ENCODE data around the gene XPO5. TPM values are rescaled to one million over a fixed set of nuclear protein-coding genes. Genes with fewer than 3 reads are reported as not detected.
A peak's percentile ranks its signal among the peaks of the same experiment; 100 is the strongest.

The XPO5 gene
- total RNA-seq, 2 donors from 2014 or later = 23.1 to 32.3 TPM

- Histone ChIP-seq H3K9ac (ENCODE audit: low read depth in 2 of 2, low read length in 2 of 2) (no peak overlapping the region), H3K27me3 (no peaks in the 10 kb centered on the region), H3K4me1 (no peaks in the 10 kb centered on the region), H3K9me3 (no peaks in the 10 kb centered on the region), H3K27ac (no peak overlapping the region), H3K36me3 (peaks cover 3% of the 10 kb centered on the region), H3K4me3 (no peak overlapping the region)
- peak; percentile 95 for TF ChIP-seq CTCF (IDR thresholded peaks at IDR 0.05)
- intact Hi-C loops (cut with DNase I) = loop anchor here (2.0 to 10.0 kb wide), 3 partner anchors 52 to 242 kb away; partner anchors contain the start of gene DLK2
- DNase-seq = peak; percentile 87
Observed at GRCh38 chr6:43506667-43507471, 69.0 kb downstream of the XPO5 start.

GRCh38 chr6:43506171-43506570, 69.7 kb downstream of the XPO5 start:
- Histone ChIP-seq H3K9ac (ENCODE audit: low read depth in 2 of 2, low read length in 2 of 2) (no peak overlapping the region), H3K27me3 (no peaks in the 10 kb centered on the region), H3K9me3 (no peaks in the 10 kb centered on the region), H3K4me1 (no peaks in the 10 kb centered on the region), H3K4me3 (no peak overlapping the region), H3K27ac (no peak overlapping the region), H3K36me3 (no peaks in the 10 kb centered on the region)
- intact Hi-C loops (cut with DNase I) = loop anchor here (2.0 to 10.0 kb wide), 3 partner anchors 51 to 241 kb away; partner anchors contain the start of gene DLK2
- DNase-seq = no peak
- no peak for TF ChIP-seq CTCF (IDR thresholded peaks at IDR 0.05)

- Histone ChIP-seq H3K27me3 (no peaks in the 10 kb centered on the region), H3K36me3 (peaks cover 3% of the 10 kb centered on the region), H3K4me3 (no peak overlapping the region), H3K9ac (ENCODE audit: low read depth in 2 of 2, low read length in 2 of 2) (no peak overlapping the region), H3K27ac (no peak overlapping the region), H3K9me3 (no peaks in the 10 kb centered on the region), H3K4me1 (no peaks in the 10 kb centered on the region)
- no peak for DNase-seq
- intact Hi-C loops (cut with DNase I) = loop anchor here (2.0 to 10.0 kb wide), 3 partner anchors 51 to 241 kb away; partner anchors contain the start of gene DLK2
- no peak for TF ChIP-seq CTCF (IDR thresholded peaks at IDR 0.05)
Observed at GRCh38 chr6:43505718-43506117, 70.1 kb downstream of the XPO5 start.

GRCh38 chr6:43504756-43505593, 70.9 kb downstream of the XPO5 start:
- no peaks in the 10 kb centered on the region for H3K4me1 ChIP-seq
- no peaks in the 10 kb centered on the region for H3K27me3 ChIP-seq
- H3K36me3 ChIP-seq = peaks cover 8% of the 10 kb centered on the region
- H3K9me3 ChIP-seq = no peaks in the 10 kb centered on the region
- intact Hi-C loops (cut with DNase I) = loop anchor here (5.0 to 10.0 kb wide), 2 partner anchors 118 to 240 kb away; no protein-coding TSS in a partner anchor
- no peak for DNase-seq
- TF ChIP-seq CTCF (IDR thresholded peaks at IDR 0.05) = no peak
- H3K4me3 ChIP-seq = no peak overlapping the region
- no peak overlapping the region for H3K27ac ChIP-seq
- no peak overlapping the region for H3K9ac ChIP-seq (ENCODE audit: low read depth in 2 of 2, low read length in 2 of 2)

- TF ChIP-seq CTCF (IDR thresholded peaks at IDR 0.05) = no peak
- no peak for DNase-seq
- peaks cover 15% of the 10 kb centered on the region for H3K36me3 ChIP-seq
Observed at GRCh38 chr6:43503443-43503842, 72.4 kb downstream of the XPO5 start.

More at GRCh38 chr6:43503443-43503842, 72.4 kb downstream of the XPO5 start:
- H3K9me3 ChIP-seq = no peaks in the 10 kb centered on the region
- H3K4me3 ChIP-seq = no peak overlapping the region
- no peak overlapping the region for H3K9ac ChIP-seq (ENCODE audit: low read depth in 2 of 2, low read length in 2 of 2)
- no peak overlapping the region for H3K27ac ChIP-seq
- no peaks in the 10 kb centered on the region for H3K27me3 ChIP-seq
- intact Hi-C loops (cut with DNase I) = loop anchor here (10.0 kb wide), 1 partner anchor 239 kb away; no protein-coding TSS in a partner anchor
- no peaks in the 10 kb centered on the region for H3K4me1 ChIP-seq

Data from colonic mucosa (tissue), 4 donors.